Lung microvascular endothelial cell (primary cell): ENCODE measurements around the gene ROBO1. TPM values are rescaled to one million over a fixed set of nuclear protein-coding genes. Genes with fewer than 3 reads are reported as not detected.
A peak's percentile ranks its signal among the peaks of the same experiment; 100 is the strongest.
"Not testable (repeated sequence)": the region's sequence is repeated elsewhere in the genome, so short reads cannot be mapped to it uniquely, and the experiment has no call there.

Experiments
- DNase-seq, 2 donors: peaks; one replicate each; pipeline versions ENCODE4 v3.0.0 to v3.0.0-alpha.2; 2010; ENCODE audit warnings: low read depth in 2 of 2
- total RNA-seq: library from RNA; depleted of rRNA; stranded (reverse); fragments of >200 nt; gene quantifications from 2 replicates; pipeline ENCODE4 v1.2.1, GENCODE V29; 2014

ROBO1 gene
- total RNA-seq, 1 donor from 2014 or later: 0.20 TPM

DNA sequence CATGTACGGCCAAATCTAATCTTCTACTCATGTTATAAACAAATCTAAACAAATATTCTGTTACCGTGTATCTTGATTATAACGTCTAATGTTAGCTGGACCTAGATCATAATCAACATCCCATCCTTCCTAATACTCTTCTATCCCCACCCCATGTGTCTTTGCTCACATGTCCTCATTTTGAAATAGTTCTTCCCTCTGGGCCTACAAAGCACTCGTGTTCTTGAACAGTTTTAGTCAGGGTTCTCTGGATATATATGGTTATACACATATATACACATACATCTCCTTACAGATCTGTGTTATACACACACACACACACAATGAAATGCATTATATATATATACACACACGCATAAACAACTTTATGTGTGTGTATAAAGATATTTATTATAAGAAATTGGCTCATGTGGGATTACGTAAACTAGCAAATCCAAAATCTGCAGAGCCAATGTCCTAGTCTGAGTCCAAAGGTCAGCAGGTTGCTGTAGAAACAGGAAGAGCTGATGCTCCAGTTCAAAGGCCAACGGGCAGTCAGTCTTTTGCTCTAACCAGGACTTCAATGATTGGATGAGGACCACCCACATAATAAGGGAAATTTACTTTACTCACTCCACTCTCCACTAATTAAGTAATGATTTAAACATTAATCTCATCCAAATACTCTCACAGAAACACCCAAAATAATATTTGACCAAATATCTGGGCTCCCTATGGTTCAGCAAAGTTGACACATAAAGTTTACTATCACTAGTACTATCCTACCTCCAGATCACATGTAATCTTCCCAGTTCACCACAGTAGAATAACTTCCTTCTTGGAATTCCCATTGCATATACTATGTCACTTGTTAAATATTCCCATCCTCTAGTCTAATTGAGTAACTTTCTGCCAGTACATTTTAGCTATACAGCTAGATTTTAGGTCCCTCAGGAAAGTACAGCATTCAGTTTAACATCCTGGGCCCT is 450.0 kb downstream of the ROBO1 start:
- DNase-seq: no peak

DNA sequence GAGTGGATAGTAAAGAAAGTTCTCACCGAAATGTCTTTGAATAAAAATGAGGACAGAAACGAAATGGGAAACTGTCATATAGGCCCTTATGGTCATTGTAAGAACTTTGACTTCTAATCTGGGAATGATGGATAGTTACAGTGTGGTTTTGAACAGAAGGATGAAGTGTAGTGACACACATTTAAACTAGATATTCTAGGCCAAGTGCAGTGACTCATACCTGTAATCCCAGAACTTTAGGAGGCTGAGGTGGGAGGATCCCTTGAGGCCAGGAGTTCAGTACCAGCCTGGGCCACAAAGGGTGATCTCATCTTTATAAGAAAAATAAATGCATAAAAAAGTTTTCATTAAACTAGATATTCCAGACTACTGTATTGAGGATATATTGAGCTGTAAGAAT is 452.8 kb downstream of the ROBO1 start:
- no peak for DNase-seq

DNA sequence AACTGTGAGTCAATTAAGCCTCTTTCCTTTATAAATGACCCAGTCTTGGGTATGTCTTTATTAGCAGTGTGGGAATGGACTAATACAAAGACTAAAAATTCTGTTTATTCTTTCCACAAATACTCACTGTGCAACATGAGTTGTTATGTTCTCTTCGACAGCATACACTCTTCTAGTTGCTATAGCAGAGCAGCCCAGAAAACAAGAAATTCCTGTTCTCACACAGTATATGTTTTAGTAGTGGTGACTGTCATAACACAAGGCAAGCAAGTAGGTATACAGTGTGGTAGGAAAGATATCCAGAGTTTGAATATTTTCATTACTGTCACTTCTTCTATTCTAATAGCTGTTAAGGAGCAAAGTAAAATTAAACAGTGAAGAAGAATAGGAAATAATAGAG is 453.3 kb downstream of the ROBO1 start:
- DNase-seq: no peak

DNA sequence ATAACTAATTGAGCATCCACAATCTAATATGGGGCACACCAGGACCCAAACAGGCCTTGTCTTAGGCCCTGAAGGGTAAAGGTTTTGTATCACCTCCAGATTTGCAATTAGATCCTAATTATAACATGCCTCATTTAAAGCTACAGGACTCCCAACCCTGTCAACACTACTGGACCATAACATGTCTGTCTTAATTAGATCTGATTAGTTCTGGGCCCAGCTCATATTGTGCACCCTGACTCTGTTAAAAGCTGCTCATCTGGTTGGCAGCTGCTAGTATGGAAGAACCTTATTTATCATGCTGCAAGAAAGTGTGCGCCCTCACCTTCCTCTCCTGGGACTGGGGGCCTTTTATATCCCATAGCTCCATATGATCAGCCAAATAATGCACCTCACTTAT is 457.8 kb downstream of the ROBO1 start:
- no peak for DNase-seq

DNA sequence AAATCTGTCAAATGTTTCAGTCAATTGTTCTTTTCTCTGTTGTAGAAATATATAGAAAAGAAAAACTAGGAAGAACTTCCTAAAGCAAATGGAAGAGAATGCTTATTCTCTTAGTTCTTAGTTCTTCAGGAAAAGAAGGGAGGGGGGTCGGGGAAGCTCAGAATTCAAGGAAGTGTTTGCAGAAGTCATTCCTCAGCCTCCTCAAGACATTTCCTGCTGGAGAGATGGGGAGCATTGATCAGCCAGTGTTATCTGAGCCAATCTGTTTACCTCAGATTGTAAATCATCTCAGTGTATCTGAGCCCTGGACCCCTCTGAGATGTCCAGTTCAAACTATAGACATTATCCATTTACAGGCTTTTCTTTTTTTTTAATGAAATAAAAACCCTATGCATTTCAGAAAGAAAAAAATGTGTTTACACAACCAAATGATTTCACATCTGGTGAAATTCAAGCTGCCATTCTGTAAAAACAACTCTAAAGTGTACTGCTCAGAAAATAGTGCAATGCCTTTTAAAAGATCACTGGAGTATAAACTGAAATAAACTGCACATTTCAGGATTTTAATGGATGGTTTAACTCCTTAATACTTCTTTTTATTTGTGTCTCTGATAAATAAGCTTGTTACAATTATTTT is 460.7 kb downstream of the ROBO1 start:
- no peak for DNase-seq

DNA sequence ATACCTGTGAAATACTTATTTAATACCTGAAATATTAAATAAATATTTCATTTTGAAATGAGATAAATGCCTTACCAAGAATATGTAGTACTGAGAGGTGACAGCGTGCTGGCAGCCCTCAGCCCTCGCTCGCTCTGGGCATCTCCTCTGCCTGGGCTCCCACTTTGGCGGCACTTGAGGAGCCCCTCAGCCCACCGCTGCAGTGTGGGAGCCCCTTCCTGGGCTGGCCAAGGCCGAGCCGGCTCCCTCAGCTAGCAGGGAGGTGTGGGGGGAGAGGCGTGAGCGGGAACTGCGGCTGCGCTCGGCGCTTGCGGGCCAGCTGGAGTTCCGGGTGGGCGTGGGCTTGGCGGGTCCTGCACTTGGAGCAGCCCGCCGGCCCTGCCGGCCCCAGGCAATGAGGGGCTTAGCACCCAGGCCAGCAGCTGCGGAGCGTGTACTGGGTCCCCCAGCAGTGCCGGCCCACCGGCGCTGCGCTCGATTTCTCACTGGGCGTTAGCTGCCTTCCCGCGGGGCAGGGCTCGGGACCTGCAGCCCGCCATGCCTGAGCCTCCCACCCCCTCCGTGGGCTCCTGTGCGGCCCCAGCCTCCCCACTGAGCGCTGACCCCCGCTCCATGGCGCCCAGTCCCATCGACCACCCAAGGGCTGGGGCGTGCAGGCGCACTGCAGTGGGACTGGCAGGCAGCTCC is 467.7 kb downstream of the ROBO1 start:
- not testable (repeated sequence) for DNase-seq

DNA sequence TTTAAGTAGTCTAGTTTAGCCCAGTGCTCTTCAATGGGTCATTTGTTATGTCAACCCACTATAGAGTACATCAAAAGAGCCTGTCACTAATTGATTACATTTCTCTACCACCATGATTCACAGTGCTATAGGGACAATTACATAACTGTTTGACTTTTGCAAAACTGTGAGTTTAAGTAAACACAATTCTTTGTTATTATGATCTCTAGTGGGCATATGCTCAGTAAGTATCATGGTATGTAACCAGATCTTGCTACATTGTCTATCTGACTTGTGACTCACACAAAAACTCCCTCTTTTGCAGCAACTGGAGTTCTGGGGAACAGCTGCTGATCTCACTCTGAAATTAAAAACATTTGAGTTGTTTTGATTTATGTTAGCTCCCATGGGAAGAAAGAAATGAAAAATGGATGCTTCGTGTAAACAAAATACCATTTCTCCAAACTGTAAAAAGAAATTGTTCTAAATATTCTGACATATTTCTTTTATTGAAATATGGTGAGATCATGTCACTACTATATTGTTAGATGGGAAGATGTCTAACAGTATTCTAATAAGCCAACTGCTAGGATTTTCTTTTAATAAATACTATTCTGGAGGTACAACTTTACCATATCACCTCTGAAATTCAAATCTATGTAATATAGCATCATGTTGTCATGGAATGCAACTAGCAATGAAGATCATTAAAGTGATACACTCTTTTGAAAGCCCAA is 470.4 kb downstream of the ROBO1 start:
- peak in 1 of 2 donors; percentile 1 for DNase-seq

DNA sequence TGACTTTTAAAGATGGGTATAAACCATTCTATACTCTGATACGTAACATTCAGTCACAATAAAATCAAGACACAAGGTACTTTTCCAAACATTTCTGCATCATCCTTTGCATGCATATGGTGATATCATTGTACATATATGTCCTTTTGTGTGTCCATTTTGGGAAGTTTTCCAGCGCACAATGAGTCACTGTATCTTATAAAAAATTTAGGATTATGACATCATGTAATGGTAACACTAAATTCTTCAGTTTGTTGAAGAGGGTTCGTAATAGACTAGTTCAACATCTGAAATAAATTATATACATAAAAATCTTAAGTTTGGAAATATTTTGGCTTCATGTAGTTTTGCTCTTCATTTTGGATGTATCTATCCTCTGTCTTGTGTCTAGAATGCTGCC is 480.9 kb downstream of the ROBO1 start:
- DNase-seq: no peak

DNA sequence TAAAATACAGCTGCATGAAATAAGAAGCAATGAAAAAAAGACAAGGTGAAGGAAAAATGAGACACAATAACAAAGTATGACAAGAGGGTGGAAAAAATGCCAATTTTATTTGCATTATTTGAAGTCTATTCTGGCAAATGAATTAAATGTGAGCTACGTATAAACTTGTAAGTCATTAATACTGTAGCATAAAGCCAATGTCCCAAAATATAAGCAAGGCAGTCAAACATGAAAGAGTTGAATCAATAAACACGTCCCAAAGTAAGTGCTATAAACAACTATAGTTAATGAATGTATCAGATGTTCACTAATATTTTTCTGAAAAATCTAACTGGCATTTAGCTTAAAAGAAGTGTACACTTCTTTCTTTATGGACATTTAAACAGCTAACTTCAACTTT is 481.9 kb downstream of the ROBO1 start:
- no peak for DNase-seq

DNA sequence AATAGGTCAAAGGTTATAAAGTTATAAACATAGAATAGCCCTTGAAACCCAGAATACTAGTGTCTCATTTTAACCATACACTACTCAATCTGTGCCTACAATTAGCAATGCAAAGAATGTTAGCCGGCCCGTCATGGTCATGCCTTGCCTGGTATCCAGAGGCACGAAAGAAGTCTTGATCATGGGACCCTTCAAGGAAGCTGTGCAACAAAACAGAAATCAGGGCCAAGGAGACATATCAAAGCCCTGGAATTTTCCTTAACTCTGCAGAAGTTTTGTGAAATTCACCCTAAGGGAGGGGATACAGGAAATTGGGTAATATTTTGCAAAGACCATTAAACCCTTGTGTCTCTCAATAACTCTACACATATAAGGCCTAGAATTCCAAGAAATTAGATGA is 482.4 kb downstream of the ROBO1 start:
- DNase-seq: no peak

DNA sequence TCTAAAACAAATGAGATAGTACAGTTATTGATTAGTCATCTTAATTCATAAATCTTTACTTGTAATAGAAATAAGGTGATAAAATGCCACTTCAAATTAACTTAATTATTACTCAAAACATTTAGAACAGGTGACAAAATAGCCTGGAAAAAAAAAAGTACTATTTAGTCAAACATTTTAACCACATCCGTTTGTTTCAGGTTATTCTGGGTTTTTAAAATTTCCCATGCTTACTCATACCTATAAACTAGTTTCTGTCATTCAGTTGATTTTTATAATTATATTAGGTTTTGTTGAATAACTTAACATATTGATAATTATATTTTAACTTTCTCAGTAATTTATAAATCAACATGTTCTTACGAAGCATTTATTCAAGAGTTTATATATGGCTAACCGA is 483.0 kb downstream of the ROBO1 start:
- DNase-seq: no peak

DNA sequence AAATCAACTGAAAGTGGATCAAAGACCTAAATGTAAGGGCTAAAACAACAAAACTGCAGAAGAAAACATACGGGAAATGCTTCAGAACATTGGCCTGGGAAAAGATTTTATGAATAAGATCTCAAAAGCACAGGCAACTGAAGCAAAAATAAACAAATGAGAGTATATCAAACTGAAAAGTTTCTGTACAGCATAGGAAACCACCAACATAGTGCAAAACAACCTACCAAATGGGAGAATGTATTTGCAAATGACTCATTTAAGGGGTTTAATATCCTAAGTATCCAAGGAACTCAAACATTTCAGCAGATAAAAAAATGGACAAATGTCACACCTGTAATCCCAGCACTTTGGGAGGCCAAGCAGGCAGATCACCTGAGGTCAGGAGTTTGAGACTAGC is 489.1 kb downstream of the ROBO1 start:
- no peak for DNase-seq

DNA sequence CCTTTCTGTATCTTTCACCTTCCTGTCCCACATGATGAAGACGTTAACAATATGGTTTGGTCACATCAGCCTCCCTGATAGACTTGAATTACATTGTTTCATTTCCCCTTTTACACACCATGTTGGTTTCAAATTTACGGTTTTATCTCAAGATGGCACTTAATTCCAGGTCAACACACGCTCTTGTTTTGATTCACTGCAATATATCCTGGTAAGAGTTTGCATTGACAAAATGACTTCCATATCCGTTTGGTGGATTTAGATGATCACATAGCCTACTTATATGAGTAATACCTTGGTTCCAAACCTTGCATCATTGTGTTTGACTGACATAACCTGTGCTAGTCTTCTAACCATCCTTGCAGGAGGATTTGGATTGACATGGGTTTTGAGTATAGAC is 499.4 kb downstream of the ROBO1 start:
- no peak for DNase-seq

DNA sequence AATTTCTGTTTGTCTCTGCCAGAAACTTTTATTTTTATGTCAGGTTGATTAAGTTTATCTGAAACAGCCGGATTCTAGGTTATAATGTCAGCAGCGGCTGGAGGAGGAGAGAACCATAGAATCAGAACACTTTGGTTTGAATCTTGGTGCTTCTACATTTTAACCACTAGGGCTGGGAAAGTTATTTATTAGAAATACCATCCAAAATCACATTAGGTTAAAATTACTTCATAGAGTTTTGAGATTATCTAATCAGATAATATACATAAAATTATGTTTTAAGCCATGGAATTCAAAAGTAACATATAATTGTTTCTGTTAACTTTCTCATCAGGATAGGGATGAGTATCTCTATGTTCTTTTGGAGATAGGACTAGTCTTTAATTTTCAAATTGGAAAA is 502.9 kb downstream of the ROBO1 start:
- DNase-seq: no peak

DNA sequence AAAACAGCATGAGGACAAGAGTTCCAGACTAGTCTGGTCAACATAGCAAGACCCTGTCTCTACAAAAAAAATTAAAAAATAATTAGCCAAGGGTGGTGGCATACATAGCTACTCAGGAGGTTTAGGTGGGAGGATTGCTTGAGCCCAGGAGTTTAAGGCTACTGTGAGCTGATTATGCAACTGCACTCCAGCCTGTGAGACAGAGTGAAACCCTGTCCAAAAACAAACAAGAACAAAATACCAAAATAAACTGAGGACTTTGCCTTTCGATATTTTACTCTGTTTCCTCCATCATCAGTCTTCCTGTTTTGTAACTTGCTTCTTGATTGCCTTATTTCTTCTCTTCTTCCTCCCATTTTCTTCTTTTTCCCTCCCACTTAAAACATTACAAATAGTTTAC is 504.4 kb downstream of the ROBO1 start:
- DNase-seq: no peak

DNA sequence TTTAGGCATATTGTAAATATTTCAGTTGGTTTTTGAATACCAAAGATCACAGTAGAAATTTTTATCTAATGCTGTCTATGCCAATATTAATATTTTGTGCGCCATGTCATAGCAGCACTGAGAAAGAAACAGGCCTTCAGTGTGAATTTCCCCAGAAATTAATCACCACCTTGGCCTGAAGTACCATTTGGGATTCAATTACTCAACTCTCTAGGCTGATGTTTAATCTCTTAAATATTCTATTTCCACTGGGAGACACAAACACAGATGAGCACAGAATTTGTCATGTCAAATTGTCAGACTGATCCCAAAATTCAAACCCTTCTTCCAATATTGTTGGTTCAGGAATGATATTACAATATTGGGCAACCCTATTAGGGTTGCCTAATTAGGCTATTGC is 509.3 kb downstream of the ROBO1 start:
- DNase-seq: no peak

DNA sequence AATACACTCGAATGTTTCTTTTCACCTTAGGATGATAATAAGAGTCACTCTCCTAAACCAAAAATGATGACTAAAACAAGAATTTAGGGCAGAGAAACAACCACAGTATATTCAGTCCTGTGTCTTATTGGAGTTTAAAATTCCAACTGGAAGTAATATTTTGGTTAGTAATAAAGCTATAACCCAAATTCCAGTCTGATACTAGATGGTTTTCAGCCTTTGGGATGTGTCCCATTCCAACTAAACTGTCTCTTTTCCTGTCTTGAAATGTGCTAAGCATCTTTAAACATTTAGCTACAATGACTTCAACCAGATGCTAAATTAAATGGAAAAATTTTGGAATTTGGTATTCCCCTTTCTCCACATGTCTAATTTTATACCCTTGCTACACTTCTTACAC is 510.0 kb downstream of the ROBO1 start:
- no peak for DNase-seq

DNA sequence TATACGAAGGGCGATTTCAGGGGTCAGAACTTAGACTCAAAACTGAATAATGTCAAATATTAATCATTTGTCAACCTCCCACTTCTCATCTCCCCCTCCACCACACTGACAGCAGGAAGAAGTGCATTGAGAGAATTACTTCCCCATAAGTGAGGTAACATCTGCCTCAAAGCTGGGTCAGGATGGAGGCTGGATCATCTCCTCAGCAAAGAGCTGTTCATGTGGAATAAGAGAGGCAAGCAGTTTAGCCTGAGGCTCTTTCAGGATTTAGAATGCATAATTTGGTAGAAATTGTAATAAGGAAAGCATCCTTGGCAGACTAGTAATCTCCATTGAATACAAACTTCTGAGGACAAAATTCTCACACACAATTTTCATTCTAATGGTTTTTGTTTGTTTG is 512.1 kb downstream of the ROBO1 start:
- DNase-seq: no peak

DNA sequence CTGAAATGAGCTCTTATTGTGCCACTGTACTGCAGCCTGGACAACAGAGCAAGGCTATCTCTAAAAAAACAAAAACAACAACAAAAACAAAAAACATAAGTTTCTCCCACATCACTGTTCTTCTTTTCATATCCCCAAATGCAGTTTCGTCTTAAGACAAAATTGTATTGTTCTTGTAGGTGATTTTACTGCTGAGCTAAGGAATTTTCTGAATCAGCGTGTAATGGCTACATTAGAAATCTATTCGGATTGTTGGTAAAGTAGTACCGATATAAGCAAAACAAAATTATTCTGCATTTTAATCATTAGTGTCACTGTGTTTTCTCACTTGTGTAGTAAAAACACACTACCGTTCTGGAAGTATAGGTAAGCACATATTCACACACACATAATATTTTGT is 512.5 kb downstream of the ROBO1 start:
- DNase-seq: no peak

DNA sequence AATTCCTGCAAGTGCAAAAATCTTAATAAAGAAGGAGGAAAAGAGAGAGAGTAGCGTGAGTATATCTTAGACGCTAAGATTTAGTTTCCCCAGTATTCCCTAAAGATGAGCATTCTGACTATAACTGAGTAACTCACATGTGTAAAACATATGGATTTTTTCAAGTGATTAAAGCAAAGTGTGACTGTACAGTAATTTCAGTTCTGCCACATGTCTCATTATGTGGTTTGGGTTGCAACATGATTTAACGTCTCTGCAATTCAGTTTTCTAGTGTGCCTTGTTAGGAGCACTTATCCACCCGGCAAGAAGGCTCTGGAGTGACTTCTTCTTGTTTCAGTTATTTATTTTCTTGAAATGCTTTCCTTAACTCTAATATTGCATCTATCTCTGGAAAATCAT is 514.1 kb downstream of the ROBO1 start:
- no peak for DNase-seq

DNA sequence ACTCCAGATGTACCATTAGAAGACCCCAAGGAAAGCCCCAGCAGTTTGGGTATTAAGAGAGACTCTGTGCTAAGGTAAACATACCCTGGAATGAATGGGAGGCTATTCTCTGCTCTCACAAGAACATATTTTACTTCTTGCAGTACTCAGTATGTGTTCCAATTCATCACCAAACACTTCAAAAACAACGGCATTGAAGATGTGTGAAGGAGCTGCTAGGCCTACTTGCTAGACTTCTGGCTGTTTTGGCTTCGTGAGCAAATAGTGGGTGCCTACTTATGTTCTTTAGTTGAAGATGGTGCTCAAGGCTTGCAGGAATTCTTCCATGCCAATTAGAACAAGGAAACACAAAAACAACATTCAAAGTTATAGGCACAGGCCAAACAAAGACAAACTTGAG is 514.5 kb downstream of the ROBO1 start:
- DNase-seq: no peak

DNA sequence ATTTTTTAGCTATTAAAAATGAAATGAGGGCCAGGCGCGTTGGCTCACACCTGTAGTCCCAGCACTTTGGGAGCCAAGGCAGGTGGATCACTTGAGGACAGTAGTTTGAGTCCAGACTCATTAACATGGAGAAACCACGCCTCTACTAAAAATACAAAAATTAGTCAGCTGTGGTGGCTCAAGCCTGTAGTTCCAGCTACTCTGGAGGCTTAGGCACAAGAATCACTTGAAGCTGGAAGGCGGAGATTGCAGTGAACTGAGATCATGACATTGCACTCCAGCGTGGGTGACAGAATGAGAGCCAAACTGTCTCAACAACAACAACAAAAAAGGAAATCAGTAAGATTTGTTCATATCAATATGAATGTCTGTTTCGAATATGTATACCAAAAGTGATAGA is 517.1 kb downstream of the ROBO1 start:
- DNase-seq: no peak
